Astrocyte of the spinal cord (primary cell): Measurements from ENCODE around the gene CCNT2.
"Not testable (repeated sequence)": the region's sequence is repeated elsewhere in the genome, so short reads cannot be mapped to it uniquely, and the experiment has no call there.

Experiments
- DNase-seq: peaks from one replicate; pipeline ENCODE4 v3.0.0; 2011; ENCODE audit warnings: low read depth, low spot score
- H3K4me3 ChIP-seq: 2 replicates; pipeline ENCODE4 v1.5.1; 2011; ENCODE audit warnings: low read depth, mild to moderate bottlenecking, low read length, moderate library complexity
- in situ Hi-C: cut with HindIII; loops from 2 replicates; pipeline ENCODE4 v1.10.0; 2017; ENCODE audit warnings: low sequenced_read_pairs
- TF ChIP-seq, protein P1 (sequence below): IDR thresholded peaks from 2 replicates; pipeline ENCODE4 v1.5.1; 2012; ENCODE audit warnings: low read depth, mild to moderate bottlenecking, low read length, inconsistent platforms

Gene CCNT2

DNA sequence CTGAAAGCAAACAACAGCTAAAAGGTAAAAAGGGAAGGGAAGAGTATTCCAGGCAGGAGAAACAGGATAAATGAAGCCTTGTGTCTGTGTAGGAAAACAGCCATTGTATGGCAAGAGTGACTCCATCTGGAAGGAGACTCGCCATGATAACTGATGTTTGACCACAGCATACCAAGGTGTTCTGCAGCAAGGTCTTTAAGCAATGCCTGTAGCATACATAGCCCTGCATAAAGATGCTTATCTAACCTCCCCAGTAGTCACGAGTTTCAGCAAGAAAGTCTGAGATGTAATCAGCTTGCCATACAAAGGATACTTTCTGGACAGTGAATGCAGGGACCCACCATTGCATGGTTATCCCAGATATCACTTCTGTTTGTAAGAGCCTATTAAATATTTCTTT is 11.9 kb upstream of the CCNT2 start:
- no peak overlapping the region for H3K4me3 ChIP-seq
- TF ChIP-seq, protein P1, sequence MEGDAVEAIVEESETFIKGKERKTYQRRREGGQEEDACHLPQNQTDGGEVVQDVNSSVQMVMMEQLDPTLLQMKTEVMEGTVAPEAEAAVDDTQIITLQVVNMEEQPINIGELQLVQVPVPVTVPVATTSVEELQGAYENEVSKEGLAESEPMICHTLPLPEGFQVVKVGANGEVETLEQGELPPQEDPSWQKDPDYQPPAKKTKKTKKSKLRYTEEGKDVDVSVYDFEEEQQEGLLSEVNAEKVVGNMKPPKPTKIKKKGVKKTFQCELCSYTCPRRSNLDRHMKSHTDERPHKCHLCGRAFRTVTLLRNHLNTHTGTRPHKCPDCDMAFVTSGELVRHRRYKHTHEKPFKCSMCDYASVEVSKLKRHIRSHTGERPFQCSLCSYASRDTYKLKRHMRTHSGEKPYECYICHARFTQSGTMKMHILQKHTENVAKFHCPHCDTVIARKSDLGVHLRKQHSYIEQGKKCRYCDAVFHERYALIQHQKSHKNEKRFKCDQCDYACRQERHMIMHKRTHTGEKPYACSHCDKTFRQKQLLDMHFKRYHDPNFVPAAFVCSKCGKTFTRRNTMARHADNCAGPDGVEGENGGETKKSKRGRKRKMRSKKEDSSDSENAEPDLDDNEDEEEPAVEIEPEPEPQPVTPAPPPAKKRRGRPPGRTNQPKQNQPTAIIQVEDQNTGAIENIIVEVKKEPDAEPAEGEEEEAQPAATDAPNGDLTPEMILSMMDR, result no peak
- in situ Hi-C loops, result no loop called here
- no peak for DNase-seq

- H3K4me3 ChIP-seq, in situ Hi-C loops, DNase-seq: not testable (repeated sequence)
These were observed 11.0 kb upstream of the CCNT2 start for GRCh38 chr2:134907441-134908116.

GRCh38 chr2:134910763-134911399 is 7.7 kb upstream of the CCNT2 start:
- no peak for DNase-seq
- in situ Hi-C loops, result no loop called here
- TF ChIP-seq, protein P1, result no peak
- H3K4me3 ChIP-seq, result no peak overlapping the region

GRCh38 chr2:134911400-134911785 is 7.2 kb upstream of the CCNT2 start:
- in situ Hi-C loops, result no loop called here
- TF ChIP-seq, protein P1, result no peak
- no peak overlapping the region for H3K4me3 ChIP-seq
- DNase-seq, result no peak

GRCh38 chr2:134912361-134912760 is 6.3 kb upstream of the CCNT2 start:
- peak; percentile 69 for DNase-seq
- TF ChIP-seq, protein P1, result no peak
- H3K4me3 ChIP-seq, result no peak overlapping the region
- in situ Hi-C loops, result no loop called here

DNA sequence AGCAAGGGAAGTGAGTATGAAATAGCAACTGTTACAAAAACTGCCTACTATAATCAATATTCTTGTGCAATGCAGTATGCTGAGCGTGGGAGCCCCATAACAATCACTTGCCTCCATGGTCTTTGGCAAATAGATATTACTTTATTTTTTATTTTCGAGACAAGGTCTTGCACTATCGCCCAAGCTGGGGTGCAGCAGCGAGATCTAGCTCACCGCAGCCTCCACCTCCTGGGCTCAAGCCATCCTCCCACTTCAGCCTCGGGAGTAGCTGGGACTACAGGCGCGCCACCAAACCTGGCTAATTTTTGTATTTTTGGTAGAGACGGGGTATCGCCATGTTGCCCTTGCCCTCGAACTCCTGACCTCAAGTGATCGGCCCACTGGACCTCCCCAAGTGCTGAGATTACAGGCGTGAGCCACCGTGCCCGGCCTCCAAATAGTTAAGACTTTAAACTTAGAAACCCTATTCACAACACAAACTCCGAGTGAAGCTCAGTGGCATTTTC is 1.2 kb upstream of the CCNT2 start:
- H3K4me3 ChIP-seq, result peak overlapping the region; percentile 95
- in situ Hi-C loops, result no loop called here
- TF ChIP-seq, protein P1, result no peak
- no peak for DNase-seq

DNA sequence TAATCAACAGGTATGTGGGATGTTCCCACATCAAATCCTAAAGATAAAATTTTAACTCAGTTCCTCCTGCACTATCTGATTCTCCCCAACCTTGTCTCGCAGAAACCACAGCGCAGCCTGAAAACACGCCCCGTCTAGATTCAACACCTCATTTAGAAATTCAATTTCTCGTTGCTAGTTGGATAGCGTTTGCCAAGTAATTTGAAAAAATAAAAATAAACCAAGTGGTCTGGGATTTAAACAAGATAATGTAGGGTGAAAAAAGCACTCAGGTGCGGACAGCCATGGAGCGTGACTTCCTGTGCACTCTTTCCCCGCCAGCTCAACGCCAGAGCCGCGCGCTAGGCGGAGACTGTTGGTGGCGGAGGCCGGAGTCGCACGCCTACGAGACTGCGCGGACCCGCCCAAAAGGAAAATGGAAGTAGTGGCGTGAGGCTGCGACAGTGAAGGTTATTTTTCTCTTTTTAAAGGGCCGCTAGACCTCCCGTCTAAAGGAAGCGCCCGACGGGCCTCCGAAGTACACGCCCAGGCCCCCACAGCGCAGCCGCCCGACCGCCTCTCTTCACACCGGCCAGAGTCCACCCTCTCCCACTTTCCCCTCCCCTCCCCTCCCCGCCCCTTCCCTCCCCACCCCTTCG is 615 bp upstream of the CCNT2 start:
- no peak for DNase-seq
- TF ChIP-seq, protein P1, result peak; percentile 49
- H3K4me3 ChIP-seq, result peak overlapping the region; percentile 95
- in situ Hi-C loops, result no loop called here
